ENCODE measurements around the gene EIF3B.
"Not testable (repeated sequence)": the region's sequence is repeated elsewhere in the genome, so short reads cannot be mapped to it uniquely, and the experiment has no call there.

EIF3B gene

DNA sequence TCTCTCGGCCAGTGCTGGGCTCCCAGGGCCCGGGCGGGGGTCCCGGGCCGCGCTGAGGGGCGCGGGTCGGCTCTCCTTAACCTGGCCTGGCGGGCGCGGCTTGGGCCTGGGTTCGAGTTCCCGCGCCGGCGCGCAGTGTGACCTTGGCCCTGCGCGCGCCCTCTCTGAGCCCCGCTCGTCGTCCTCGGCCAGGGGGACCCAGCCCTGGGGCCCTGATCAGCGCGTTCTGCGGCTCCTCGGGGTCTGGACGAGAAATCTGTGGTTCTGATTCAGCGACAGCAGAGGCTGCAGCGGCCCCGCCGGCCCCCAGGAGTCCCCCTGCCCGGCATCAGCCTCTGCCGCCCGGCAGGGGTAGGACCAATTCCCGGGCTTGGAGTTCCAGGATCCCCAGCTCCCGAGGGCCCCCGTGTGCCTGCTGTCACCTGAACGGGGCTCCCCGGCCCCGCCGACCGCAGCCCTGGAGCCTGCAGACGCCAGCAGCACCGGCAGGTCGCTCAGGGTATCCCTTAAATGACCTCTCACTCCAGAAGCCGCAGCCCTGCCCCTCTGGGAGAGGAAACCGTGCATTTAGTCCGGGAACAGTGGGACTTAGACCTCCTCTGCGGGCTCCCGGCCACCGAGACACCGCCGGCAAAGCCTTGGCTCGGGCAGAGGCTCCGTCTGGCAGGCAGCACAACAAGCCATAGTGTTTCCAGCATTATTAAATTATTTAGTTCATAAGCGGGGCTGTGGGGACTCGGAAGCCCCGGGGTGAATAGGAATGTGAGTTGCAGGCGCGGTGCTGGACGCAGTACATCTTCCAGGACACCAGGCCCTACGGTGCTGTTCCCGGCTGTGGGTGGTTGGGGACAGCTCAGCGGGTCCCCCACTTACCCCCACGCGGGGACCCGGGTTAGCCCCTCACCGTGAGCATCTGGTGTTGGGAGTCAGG, 49.4 kb downstream of the EIF3B start:
- no peak for DNase-seq

DNA sequence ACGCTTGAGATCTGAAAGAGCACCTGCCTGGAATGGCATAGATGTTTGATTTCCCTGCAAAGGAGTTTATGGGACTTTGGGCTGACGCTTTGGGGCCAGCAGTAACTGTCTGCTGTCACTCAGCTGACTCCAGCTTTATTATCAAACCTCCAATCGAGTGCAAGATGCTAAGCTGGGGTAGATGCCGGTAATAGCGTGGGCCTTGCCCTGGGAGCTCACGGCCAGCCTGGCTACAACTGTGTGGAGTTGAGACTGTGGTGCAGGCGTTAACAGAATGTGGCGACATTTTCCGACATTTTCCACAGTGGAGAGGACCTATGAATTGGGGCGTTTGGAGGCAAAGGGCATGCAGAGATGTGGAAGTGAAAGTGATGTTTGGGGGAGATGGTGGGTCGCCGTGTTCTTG, 50.1 kb downstream of the EIF3B start:
- DNase-seq = no peak

DNA sequence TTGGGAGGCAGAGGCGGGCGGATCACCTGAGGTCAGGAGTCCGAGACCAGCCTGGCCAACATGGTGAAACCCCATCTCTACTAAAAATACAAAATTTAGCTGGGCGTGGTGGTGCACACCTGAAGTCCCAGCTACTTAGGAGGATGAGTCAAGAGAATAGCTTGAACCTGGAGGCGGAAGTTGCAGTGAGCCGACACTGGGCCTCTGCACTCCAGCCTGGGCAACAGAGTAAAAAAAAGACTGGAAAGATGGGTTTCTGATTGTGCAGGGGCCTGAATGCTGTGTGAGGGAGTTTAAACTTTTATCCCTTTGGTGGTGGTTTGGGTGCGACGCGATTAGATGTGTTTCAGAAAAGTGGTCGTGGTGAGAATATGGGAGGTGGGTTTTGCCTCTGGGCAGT, 50.6 kb downstream of the EIF3B start:
- no peak for DNase-seq

- no peak for DNase-seq
Observed at GRCh38 chr7:2405601-2406345, 51.1 kb downstream of the EIF3B start.

GRCh38 chr7:2409745-2410414, 55.3 kb downstream of the EIF3B start:
- DNase-seq = no peak

DNA sequence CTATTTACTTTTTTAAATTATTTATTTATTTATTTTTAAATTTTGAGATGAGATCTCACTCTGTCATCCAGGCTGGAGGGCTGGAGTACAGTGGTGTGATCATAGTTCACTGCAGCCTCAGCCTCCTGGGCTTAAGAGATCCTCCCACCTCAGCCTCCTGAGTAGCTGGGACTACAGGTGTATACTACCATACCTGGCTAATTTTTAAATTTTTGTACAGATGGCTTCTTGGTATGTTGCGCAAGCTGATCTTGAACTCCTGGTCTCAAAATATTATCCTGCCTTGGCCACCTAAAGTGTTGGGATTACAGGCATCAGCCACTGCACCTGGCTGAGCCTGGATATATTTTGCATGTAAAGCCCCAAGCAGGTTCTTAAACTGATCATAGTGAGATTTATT, 56.4 kb downstream of the EIF3B start:
- no peak for DNase-seq

DNA sequence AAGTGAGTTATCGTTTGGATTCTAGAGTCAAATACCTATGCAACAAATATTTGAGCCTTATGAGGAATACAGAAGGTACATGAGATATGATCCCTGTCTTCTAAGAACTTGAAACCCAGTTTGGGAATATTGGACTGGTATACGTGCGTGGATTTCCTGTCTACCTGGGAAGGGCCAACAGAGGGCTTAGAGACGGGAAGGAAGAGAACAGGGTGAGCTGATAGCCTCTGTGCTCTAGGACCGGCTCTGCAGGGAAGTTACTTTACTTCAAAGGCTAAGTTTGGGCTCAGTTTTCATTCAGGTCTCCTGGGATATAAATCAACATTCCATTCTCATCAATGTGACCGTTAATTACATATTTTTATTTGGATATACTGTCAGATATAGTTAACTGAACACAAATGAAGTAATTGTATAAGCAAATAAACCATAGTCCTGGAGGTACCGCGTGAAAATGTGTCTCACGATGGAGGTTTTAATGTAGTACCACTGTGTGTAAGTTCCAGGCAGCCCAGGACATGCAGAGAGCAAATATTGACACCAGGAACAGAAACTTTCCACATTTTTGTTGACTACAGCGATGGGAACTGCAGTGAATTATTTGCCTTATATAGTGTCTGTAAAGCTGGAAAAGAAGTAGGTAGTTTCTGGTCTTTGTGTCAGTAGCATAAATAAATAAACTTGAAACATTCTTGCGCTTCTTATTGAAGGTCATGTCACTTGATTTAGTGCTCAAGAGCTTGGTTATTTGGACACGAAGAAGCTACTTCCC, 57.4 kb downstream of the EIF3B start:
- no peak for DNase-seq

DNA sequence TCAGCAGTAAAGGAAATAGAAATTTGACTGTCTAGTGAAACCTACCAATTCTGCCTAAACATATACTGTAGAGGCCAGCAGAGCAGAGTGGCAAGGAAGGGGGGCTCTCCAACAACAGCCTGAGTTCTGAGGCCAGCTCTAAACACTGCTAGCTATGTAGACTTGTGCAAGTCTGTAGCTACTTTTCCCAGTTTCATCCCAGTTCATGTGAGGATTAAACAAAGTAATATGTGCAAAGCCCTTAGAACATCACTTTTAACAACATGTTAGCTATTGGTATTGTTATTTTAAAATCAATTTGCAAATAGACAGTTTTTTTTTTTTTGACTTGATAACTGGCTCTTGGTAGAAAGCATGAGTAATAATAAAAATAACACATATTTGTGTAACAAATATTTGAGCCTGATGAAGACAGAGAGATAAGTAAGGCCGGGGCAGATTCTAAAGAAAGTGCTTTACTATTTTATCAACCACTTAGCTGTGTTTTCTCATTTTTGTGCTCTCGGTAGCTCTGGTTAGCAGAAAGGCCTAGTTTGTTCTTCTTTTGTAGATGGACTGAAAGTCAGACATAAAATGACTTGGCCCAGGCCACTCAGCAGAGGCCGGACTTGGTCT, 58.1 kb downstream of the EIF3B start:
- no peak for DNase-seq

GRCh38 chr7:2416063-2416462, 61.4 kb downstream of the EIF3B start:
- no peak for DNase-seq

- DNase-seq = no peak
Observed at GRCh38 chr7:2416650-2417049, 62.0 kb downstream of the EIF3B start.

DNA sequence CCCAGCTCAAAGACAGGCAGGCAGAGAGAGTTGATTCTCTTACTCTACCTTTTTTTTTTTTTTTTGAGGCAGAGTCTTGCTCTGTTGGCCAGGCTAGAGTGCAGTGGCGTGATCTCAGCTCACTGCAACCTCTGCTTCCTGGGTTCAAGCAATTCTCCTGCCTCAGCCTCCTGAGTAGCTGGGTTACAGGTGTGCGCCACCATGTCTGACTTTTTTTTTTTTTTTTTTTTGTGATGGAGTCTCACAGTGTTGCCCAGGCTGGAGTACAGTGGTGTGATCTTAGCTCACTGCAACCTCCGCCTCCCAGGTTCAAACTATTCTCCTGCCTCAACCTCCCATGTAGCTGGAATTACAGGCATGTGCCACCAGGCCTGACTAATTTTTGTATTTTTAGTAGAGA, 62.6 kb downstream of the EIF3B start:
- DNase-seq = not testable (repeated sequence)

GRCh38 chr7:2417981-2418481, 63.4 kb downstream of the EIF3B start:
- no peak for DNase-seq

GRCh38 chr7:2420216-2420933, 65.7 kb downstream of the EIF3B start:
- DNase-seq = no peak

GRCh38 chr7:2421943-2422310, 67.3 kb downstream of the EIF3B start:
- no peak for DNase-seq

- DNase-seq = no peak
Observed at GRCh38 chr7:2425749-2426148, 71.1 kb downstream of the EIF3B start.

Measured in NCI-H187 treated with DMSO at 0.1 percent for 48 hours (cell line).